Thyroid gland (tissue), 4 donors: Measurements from ENCODE around the gene ELP4.

Source experiments
- CTCF ChIP-seq, 6 experiments: fragments of 200-600 bp in 3 of 6; fragments of 450-650 bp in 3 of 6; sonication (generic) in 3 of 6; IDR thresholded peaks; one replicate each; pipeline ENCODE4 v1.5.1; 2016 to 2019; ENCODE audit warnings: antibody characterized with exemption in 6 of 6, mild to moderate bottlenecking in 2 of 6, inconsistent platforms in 1 of 6, moderate library complexity in 1 of 6
- POLR2A ChIP-seq, 2 donors: fragments of 450-650 bp; IDR thresholded peaks; one replicate each; pipeline ENCODE4 v1.6.1; 2017; ENCODE audit warnings: antibody characterized with exemption in 2 of 2, mild to moderate bottlenecking in 2 of 2, moderate library complexity in 1 of 2

- no peak for TF ChIP-seq POLR2A (IDR thresholded peaks at IDR 0.05)
- TF ChIP-seq CTCF (IDR thresholded peaks at IDR 0.05) = no peak
Observed at GRCh38 chr11:31764261-31764660, 254.7 kb downstream of the ELP4 start.
